ENCODE results near the gene NHS.

The NHS gene

GRCh38 chrX:17374619-17375366 is at the start of gene NHS:
TSS of gene NHS (plus strand) at chrX:17375200. CDS start at chrX:17375758, 558 bp downstream.
- peak; percentile 49 for DNase-seq

DNA sequence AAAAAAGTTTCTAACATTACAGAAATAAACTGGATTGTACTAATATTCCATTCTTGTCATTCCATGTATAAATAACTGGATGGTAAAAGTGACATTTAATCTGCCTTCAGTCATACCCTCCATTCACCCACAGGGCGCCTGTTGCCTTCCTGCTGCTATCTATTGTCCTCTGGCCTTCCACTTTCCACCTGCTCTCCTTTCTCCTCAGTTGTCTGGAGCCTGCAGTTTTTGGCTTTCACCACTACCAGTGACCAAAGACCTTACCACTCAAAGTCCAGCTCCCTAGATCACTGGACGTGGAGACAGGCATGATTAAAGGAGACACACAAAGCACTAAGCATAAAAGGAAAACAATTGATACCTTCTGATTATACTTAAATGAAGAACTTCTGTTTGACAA is 46.2 kb upstream of the NHS start:
- no peak for DNase-seq

DNA sequence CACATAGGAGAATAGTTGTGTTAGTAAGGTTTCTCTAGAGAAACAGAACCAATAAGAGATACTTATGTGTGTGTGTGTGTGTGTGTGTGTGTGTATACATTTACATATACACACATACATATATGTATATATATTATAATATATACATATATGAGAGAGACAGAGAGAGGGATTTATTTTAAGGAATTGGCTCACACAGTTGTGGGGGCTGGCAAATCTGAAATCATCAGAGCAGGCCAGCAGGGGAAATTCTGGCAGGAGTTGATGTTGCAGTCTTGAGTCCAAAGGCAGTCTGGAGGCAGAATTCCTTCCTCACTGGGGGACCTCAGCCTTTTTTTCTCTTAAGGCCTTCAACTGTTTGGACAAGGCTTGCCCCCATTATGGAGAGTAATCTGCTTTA is 38.6 kb upstream of the NHS start:
- no peak for DNase-seq

- DNase-seq: no peak
Measured at GRCh38 chrX:17355976-17356375, 19.0 kb upstream of the NHS start.

DNA sequence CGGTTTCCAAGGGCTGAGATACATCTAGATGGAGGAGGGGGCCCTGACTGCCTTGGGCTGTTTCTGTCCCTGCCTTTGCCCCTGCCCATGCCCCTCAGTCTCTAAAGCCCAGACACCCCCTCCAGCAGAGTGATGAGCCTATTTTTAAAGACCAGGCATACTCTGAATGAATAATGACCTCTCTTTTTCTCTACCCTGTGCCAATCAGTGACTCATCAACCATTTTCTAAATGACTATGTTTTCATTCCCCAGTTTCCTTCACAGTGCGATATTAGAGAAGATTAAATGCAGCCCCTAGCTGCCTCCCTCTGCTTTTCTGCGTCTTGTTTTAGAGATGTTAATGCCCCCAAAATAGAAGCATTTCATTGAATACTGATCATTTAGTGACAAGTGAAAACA is 15.5 kb upstream of the NHS start:
- no peak for DNase-seq

DNA sequence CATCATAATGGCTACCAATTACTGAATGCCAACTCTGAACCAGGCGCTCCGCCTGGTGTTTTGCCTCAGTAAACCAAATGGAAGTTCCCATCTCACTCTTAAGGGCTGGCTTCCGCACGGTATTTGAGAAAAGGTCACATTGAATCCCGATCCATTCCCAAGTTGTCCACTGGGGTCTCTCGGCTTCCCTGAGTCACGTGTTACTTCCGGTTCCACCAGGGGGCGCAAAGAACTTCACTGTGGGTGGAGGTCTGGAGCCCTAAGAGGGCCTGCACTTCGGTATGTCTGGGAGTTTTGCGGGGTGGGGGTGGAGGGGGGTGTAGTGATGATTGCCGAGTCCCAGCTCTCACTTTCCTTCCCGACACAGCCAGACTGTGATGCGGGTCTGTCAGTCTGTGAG is 13.4 kb upstream of the NHS start:
- no peak for DNase-seq

DNA sequence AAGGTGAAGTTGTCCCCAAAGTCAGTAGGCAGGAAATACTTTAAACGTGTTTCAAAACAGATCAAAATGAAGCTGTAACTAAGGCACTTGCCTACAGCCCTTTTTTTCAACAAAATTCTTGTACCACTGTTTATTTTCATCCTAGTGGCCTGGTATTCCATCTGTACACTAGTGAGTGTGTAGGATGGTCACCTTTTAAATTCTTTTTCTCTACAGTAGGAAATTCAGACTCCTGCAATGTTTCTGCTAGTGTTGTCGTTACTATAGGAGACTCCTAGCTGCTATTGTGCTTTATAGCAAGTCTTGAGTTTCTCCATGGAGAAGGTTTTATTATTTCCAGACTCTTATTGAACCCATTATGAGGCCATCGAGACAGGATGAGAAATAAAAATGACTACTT is 7.0 kb upstream of the NHS start:
- no peak for DNase-seq

DNA sequence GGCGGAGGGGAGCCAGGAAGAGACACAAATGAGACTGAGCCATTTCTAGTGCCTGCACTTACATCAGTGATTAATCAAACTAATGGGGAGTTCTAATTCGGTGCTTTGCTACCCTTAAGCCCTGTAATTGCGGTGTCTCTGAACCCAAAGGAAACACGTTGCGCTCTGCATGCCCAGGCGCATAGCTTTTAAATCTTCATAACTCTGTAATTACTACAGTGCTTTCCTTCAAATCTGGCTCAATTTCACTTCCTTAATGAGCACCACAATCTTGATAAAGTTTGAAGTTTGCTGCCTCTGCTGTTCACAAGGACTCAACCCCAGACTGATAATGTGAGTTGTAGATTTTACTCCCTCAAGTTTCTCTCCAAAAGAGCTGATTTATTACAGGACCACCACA is 5.7 kb upstream of the NHS start:
- DNase-seq: no peak

- no peak for DNase-seq
Measured at GRCh38 chrX:17370191-17370590, 4.8 kb upstream of the NHS start.

DNA sequence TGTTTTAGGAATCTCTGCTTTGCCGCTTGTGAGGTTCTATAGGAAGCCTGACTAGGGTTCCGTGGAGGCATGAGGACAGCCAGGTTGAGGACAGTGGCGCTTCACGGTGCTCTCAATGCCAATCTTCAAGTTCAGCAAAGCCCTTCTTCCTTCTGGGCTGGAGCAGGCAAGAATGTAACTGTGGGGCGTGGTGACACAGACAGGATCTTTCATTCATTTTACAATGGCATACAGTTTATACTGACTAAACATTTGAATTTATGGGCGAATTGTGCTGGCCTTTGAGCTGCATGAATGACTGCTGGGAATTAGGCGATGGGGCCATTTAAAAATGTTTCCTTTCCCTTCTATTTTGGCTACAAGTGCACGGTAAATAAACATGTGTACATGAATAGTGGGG is 2.9 kb upstream of the NHS start:
- DNase-seq: no peak

DNA sequence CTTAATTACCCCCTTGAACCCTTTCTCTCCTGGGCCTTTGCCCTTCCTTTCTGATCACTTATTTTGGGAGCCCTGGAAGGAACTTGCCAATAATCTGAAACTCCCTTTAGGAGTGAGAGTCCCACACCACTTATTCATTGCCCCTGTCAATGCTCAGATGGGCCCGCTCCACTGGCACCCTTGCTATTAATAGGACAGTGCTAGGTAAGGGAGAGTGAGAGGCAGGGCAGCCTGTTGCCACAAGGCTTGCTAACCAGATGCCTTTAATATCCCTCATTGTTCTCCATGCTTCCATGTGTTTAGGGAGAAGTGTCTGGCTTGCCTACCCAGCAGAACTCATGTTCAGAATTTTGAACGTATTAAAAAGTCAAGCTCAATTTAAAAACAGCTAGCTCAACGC is 1.7 kb upstream of the NHS start:
- no peak for DNase-seq

GRCh38 chrX:17375367-17375636 is 302 bp downstream of the NHS start:
- peak; percentile 32 for DNase-seq

DNA sequence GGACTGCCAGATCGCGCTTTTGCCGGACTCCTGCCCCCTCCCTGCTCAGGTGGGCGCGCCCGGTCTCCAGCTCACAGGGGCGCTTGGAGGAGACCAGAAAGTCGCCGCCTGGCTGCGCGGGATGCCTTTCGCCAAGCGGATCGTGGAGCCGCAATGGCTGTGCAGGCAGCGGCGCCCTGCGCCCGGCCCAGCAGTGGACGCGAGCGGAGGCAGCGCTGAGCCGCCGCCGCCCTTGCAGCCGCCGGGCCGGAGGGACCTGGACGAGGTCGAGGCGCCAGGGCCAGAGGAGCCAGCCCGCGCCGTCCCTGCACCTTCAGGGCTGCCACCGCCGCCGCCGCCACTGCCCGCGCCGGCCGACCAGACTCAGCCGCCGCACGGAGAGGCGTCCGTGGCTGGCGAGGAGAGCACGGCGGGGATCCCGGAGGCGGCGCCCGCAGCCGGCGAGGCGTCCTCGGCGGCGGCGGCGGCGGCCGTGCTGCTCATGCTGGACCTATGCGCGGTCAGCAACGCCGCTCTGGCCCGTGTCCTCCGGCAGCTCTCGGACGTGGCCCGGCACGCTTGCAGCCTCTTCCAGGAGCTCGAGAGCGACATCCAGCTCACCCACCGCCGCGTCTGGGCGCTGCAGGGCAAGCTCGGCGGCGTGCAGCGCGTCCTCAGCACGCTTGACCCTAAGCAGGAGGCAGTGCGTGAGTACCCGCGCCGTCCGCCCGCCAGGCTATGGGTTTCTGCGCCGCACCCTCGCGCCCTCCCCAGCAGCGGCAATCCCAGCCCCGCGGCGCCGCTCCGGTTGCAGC is 834 bp downstream of the NHS start:
- DNase-seq: peak; percentile 24

GRCh38 chrX:17376431-17377077 is 1.6 kb downstream of the NHS start:
- peak; percentile 9 for DNase-seq

GRCh38 chrX:17377091-17377717 is 2.2 kb downstream of the NHS start:
- DNase-seq: peak; percentile 76

DNA sequence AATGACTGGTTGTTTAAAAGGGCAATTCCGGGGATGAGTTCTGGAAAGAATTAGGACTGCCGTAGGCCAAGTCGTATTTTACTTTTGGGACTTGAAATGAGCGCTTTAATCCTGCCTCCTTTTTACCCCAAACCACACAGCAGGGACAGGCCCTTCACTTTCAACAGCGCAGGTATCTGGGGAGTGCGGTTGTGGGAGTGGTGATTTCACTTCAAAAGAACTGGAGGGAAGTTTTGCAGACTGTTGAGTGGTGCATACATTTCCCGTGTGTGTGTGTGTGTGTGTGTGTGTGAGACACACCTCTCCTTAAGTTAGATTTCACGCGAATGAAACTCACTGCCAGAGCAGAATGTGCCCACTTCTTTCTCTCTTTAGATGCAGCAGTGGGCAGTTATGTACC is 2.8 kb downstream of the NHS start:
- DNase-seq: no peak

GRCh38 chrX:17380221-17380620 is 5.2 kb downstream of the NHS start:
- no peak for DNase-seq

GRCh38 chrX:17390419-17390850 is 15.4 kb downstream of the NHS start:
- DNase-seq: no peak

DNA sequence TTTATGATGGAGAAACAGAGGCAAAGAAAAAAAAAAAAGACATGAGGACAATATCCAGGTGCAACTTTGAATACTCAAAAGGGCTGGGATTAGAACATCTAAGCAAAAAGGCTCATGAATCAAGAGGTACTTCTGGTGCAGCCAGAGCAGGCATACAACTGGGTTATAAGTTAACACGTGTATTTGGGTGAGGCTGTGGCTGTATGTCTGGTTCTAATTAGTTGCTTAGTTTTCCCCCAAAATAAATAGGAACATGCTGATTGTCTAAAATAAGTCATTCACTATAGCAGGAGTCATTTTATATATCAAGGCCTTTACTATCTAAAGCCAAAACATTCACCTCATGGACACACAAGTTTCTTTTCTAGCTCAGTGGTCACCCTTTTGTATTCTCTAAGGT is 20.2 kb downstream of the NHS start:
- no peak for DNase-seq

DNA sequence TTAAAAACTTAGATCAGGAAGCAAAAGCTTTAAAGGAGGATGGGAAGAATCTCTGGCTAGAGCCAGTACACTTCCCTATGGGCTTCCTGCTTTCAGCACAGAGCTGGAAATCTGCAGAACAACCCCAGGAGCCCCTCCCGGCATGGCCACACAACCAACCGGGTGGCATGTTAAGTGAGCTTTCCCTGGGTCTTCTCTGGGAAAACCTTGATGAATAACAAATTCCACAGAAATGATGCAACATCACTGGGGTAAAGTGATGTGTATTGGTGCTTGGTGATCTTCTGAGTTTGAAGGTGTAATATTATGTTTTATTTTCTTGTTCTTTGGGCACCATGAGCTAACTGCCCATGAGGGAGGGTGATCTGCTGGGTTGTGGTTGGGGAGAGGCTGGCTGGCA is 22.1 kb downstream of the NHS start:
- no peak for DNase-seq

GRCh38 chrX:17403189-17403691 is 28.2 kb downstream of the NHS start:
- DNase-seq: no peak

DNA sequence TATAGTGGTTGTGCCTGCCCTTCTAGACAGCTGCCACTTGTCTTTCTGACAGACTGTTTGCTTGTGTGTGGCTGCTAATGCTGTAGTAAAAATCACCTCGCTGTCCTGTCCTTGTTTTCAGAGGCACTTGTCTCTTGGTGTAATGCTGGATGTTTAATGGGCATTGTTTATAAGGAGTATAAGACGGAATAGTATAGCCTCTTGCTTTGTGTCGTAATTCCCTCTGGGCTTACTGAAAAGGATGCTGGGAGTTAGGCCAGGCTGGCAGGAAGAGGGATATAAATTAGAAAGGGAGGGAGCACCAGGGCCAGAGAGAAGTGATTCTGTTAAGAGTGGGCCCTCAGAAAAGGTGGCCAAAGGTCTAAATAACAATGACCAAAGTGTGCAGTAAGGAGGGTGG is 29.0 kb downstream of the NHS start:
- DNase-seq: peak; percentile 23

DNA sequence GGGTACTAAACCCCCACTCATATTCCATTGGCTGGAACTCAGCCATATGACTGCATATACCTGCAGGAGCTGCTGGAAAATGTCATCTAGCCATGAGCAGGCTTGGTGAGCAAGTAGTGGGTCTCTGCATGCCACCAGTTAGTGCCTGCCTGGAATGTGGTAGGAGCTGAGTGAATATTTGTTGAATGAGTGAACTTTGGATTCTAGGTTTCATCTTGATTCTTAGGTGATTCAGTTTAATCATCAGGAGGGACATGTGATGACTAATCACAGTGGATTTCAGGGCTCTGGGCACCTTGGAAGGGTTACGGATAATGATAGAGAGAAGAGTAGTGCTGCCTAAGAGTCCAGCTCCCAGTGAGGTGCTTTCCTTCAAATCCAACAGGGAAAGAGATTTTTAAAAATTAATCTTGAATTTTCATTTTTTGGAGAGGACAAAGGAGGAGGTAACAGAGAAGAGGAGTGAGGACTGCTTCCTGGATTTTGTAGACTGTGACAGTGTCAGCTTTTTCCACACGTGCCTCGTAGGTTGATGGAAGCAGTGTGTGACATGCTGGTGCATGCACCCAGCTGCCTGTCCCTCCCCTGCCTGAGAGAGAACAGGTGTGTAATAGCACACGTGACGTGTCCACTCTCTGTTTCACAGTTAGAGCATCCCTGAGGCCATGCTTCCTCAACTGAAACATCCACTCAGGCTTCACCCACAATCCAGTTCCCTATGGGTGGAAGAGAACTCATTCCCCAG is 30.4 kb downstream of the NHS start:
- no peak for DNase-seq

All from NCI-H510A treated with DMSO at 0.1 percent for 48 hours (cell line).